Psoas muscle (tissue), 8 donors: ENCODE results near the gene TNIK. TPM values are rescaled to one million over a fixed set of nuclear protein-coding genes. Genes with fewer than 3 reads are reported as not detected.

Experiments
- ATAC-seq, 4 donors: fragments of 200-7000 bp; cut with Tn5 transposase; one replicate each; pipeline ENCODE4 v1.9.1; 2020; ENCODE audit warnings: moderate library complexity in 3 of 4, mild to moderate bottlenecking in 2 of 4
- DNase-seq, 2 donors: peaks; one replicate each; pipeline ENCODE4 v3.0.0-alpha.2; 2020
- H3K27ac ChIP-seq: fragments of 200-600 bp; one replicate; pipeline ENCODE4 v1.8.0; 2022
- H3K27me3 ChIP-seq, 3 donors: fragments of 200-600 bp in 1 of 3; one replicate each; pipeline versions ENCODE4 v1.6.1 to v1.8.0; 2013 to 2022; ENCODE audit warnings: low read length in 2 of 3, mild to moderate bottlenecking in 2 of 3, moderate library complexity in 1 of 3; ENCODE audit not compliant: insufficient read depth in 3 of 3
- H3K36me3 ChIP-seq, 2 donors: fragments of 200-600 bp in 1 of 2; one replicate each; pipeline versions ENCODE4 v1.6.1 to v1.8.0; 2013 to 2022; ENCODE audit warnings: low read depth in 1 of 2, mild to moderate bottlenecking in 1 of 2, moderate library complexity in 1 of 2; ENCODE audit not compliant: insufficient read depth in 1 of 2
- H3K4me1 ChIP-seq: fragments of 200-600 bp; one replicate; pipeline ENCODE4 v1.8.0; 2022
- H3K4me3 ChIP-seq: fragments of 200-600 bp; one replicate; pipeline ENCODE4 v1.8.0; 2022; ENCODE audit warnings: mild to moderate bottlenecking
- H3K9me3 ChIP-seq: fragments of 200-600 bp; one replicate; pipeline ENCODE4 v1.8.0; 2022
- WGBS, 3 donors: extraction: QIAGEN DNeasy Blood & Tissue Kit; methylation state at CpG; one replicate each; pipeline versions ENCODE4 v1.1.6 to v1.1.7; 2013; 5-methylcytosine and 5-hydroxymethylcytosine counted together
- intact Hi-C, 2 donors: fragments of 100-400 bp; cut with DNase I; formaldehyde crosslinking; loops; one replicate each; pipeline versions ENCODE4 v1.11.0 to v1.14.2; 2022
- polyA plus RNA-seq, 3 donors: library from polyadenylated mRNA; stranded (reverse); fragments of 200-250 nt; gene quantifications; one replicate each; pipeline ENCODE4 v1.2.3, GENCODE V29; 2013
- total RNA-seq, 4 donors: library from RNA; stranded (reverse); fragmentation: NEBNext Ultra II Directional in 2 of 4; extraction: Animal tissue kit (Norgen Biotek cat#: 25700) in 2 of 4; gene quantifications; one replicate each; pipeline versions ENCODE4 v1.2.1 to v1.2.4, GENCODE V29; 2021 to 2023
- TF ChIP-seq, protein P1 (sequence below): fragments of 200-600 bp; IDR thresholded peaks from one replicate; pipeline ENCODE4 v1.8.0; 2022; ENCODE audit warnings: antibody characterized with exemption
- donor health status: healthy with polysubstance abuse.
- donor health status: DM: no; HTN: no; CAD: no; lungs with moderate emphysema.
- donor health status: Bipolar disorder and iron deficiency.
- donor health status: healthy.
- donor health status: DM: yes; HTN: yes; CAD: no.
- donor health status: DM: no; HTN: no; CAD: no.
- donor health status: DM: no; HTN: no; CAD: no.
- donor health status: DM: yes; HTN: yes; CAD: no.

TNIK gene
- total and polyA plus RNA-seq, 7 donors = 9.9 to 32.4 (median 12.5) TPM

DNA sequence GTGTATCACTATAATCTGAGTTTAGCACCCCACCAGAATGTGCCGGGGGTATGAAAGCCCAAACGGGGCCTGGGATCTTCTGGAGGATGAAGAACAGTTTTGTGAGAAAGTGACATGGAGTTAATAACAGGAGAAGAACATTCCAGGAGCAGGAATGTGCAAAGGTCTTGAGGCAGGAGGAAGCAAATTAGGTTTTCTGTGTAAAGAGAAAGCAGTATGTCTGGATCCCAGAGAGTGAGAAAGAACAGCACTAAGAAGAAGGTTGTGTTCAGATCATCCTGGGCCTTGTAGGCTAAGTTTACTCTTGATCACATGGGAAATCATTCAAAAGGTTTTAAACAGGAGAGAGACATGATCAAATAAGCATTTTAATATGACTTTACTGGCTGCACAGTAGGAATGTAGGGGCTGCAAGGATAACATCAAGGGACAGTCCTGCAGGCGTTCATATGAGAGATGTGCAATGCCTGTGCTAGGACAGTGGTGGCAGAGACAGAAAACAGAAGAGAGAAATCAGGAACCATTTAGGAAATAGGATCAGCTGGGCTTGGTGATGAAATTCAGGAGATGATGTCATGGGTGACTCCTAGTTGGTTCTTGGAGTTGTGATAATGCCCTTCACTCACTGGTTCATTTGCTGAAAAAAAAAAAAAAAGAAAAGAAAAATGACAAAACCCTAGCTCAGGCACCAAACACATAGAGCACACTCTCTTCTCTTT is 113.5 kb downstream of the TNIK start:
- peak; percentile 33 to 76 (median 72) for ATAC-seq
- intact Hi-C loops = no loop called here
- TF ChIP-seq, protein P1, sequence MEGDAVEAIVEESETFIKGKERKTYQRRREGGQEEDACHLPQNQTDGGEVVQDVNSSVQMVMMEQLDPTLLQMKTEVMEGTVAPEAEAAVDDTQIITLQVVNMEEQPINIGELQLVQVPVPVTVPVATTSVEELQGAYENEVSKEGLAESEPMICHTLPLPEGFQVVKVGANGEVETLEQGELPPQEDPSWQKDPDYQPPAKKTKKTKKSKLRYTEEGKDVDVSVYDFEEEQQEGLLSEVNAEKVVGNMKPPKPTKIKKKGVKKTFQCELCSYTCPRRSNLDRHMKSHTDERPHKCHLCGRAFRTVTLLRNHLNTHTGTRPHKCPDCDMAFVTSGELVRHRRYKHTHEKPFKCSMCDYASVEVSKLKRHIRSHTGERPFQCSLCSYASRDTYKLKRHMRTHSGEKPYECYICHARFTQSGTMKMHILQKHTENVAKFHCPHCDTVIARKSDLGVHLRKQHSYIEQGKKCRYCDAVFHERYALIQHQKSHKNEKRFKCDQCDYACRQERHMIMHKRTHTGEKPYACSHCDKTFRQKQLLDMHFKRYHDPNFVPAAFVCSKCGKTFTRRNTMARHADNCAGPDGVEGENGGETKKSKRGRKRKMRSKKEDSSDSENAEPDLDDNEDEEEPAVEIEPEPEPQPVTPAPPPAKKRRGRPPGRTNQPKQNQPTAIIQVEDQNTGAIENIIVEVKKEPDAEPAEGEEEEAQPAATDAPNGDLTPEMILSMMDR = no peak
- peak overlapping the region; percentile 71 for H3K27ac ChIP-seq
- no peaks in the 10 kb centered on the region for H3K27me3 ChIP-seq
- peaks cover 52% of the 10 kb centered on the region for H3K4me1 ChIP-seq
- no peaks in the 10 kb centered on the region for H3K36me3 ChIP-seq
- H3K9me3 ChIP-seq = no peaks in the 10 kb centered on the region
- 90 to 95% (median 95%) methylated on average over 3 of the region's 3 CpGs for WGBS, 3 donors
- no peak for DNase-seq
- H3K4me3 ChIP-seq = no peak overlapping the region

DNA sequence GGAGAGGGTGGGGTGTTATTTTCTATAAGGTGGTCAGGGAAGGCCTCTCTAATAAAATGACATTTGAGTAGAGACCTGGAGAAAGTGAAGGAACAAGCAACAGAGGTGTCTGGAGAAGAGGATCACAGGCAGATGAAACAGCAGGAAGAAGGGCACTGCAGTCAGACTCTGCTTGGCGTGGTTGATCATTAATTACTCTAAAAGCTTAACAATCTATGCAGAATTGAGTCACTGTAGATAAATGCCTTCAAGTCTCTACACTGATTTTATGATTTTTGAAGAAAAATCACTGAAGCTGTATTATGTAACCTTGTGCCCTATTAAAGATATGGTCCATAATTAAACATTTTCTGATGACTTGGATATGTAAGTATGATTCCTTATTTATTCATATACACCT is 114.2 kb downstream of the TNIK start:
- WGBS, 3 donors = 93 to 96% (median 94%) methylated on average over 1 of the region's 1 CpG
- H3K9me3 ChIP-seq = no peaks in the 10 kb centered on the region
- no peaks in the 10 kb centered on the region for H3K36me3 ChIP-seq
- intact Hi-C loops = no loop called here
- ATAC-seq (no peak), DNase-seq (no peak)
- H3K27me3 ChIP-seq = no peaks in the 10 kb centered on the region
- no peak overlapping the region for H3K27ac ChIP-seq
- peaks cover 51% of the 10 kb centered on the region for H3K4me1 ChIP-seq
- TF ChIP-seq, protein P1 = no peak
- H3K4me3 ChIP-seq = no peak overlapping the region

DNA sequence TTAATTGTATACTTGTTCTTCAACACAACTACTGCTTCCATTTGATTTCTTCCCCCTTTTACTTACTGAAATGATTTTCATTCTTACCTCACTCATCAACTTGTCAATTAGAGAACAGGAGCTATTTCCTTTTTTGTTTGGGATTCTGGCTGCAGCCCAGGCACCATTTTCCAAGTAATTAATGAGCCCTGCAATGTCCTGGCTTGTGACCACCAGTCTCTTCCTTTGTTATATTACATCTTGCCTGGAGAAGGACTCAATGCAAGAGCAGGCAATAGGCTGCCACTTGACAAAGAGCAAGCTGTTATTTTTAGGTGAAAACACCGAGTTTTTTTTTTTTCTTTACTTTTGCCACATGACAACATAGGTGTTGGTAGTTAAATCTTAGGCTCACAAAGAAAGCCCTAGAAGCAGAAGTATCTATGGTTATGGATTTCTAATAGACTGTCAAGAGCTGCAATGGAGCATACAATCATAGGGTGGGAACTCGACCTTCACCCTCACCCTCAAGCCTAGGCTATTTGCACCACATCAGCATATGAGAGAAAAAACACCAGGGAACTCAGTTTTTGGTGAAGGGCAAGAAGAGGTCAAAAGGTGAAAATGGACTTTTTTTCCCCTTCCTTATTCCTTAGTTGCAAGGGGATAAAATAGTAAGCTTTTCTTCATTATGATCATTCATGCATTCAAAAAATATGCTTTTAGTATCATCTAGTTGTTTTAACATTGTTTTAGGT is 114.9 kb downstream of the TNIK start:
- TF ChIP-seq, protein P1 = no peak
- 46 to 56% (median 53%) methylated on average over 2 of the region's 2 CpGs for WGBS, 3 donors
- H3K4me3 ChIP-seq = no peak overlapping the region
- peaks cover 51% of the 10 kb centered on the region for H3K4me1 ChIP-seq
- H3K27ac ChIP-seq = no peak overlapping the region
- intact Hi-C loops = no loop called here
- no peak for ATAC-seq
- H3K27me3 ChIP-seq = no peaks in the 10 kb centered on the region
- no peaks in the 10 kb centered on the region for H3K9me3 ChIP-seq
- no peaks in the 10 kb centered on the region for H3K36me3 ChIP-seq
- no peak for DNase-seq

DNA sequence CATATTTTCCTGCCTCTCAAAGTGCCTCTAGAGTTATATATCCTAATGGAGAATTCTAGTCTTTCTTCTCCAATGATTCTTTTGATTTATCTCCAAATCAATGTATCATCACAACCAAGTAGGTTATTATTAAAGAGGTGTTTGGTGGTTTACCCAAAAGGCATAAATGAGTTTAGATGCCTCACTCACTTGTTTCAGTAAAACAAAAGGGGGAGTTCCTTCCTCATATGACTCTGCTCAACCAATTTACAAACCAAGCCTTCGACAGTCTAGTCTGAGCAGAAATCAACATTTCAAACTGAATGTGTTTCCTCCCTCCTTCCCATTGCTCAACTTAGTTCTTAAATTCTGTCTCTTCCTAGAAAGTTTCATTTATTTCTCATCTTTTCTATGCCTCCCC is 116.5 kb downstream of the TNIK start:
- H3K27me3 ChIP-seq = no peaks in the 10 kb centered on the region
- H3K36me3 ChIP-seq = no peaks in the 10 kb centered on the region
- H3K4me1 ChIP-seq = peaks cover 43% of the 10 kb centered on the region
- intact Hi-C loops = no loop called here
- H3K4me3 ChIP-seq = no peak overlapping the region
- TF ChIP-seq, protein P1 = no peak
- no peak for DNase-seq
- no peak overlapping the region for H3K27ac ChIP-seq
- WGBS, 3 donors = 65 to 79% (median 78%) methylated on average over 1 of the region's 1 CpG
- no peak for ATAC-seq
- no peaks in the 10 kb centered on the region for H3K9me3 ChIP-seq
